ENCODE data around the gene STK32C.
A peak's percentile ranks its signal among the peaks of the same experiment; 100 is the strongest.

Gene STK32C

GRCh38 chr10:132334631-132335188 lies 27.0 kb upstream of the STK32C start:
- TF ChIP-seq REST (IDR thresholded peaks at IDR 0.05; ENCODE audit: insufficient read depth in 1 of 2, low read depth in 2 of 2, low read length in 2 of 2) (no peak), FOXP2 (optimal IDR thresholded peaks at IDR 0.05; ENCODE audit: borderline replicate concordance, extremely low read depth, extremely low read length, insufficient read depth) (no peak), SIN3A (IDR thresholded peaks at IDR 0.05; ENCODE audit: borderline replicate concordance, insufficient read depth, low read length) (no peak), POLR2AphosphoS5 (IDR thresholded peaks at IDR 0.05; ENCODE audit: low read depth, low read length) (no peak), TAF1 (IDR thresholded peaks at IDR 0.05; ENCODE audit: borderline replicate concordance, insufficient read depth, low read length) (no peak)

GRCh38 chr10:132333386-132333785 lies 25.6 kb upstream of the STK32C start:
- no peak for TF ChIP-seq REST (IDR thresholded peaks at IDR 0.05; ENCODE audit: insufficient read depth in 1 of 2, low read depth in 2 of 2, low read length in 2 of 2)
- TF ChIP-seq POLR2AphosphoS5 (IDR thresholded peaks at IDR 0.05; ENCODE audit: low read depth, low read length), result no peak

GRCh38 chr10:132332433-132332754 lies 24.6 kb upstream of the STK32C start:
- no peak for TF ChIP-seq POLR2AphosphoS5 (IDR thresholded peaks at IDR 0.05; ENCODE audit: low read depth, low read length)
- no peak for TF ChIP-seq FOXP2 (optimal IDR thresholded peaks at IDR 0.05; ENCODE audit: borderline replicate concordance, extremely low read depth, extremely low read length, insufficient read depth)
- no peak for TF ChIP-seq REST (IDR thresholded peaks at IDR 0.05; ENCODE audit: insufficient read depth in 1 of 2, low read depth in 2 of 2, low read length in 2 of 2)
- TF ChIP-seq TAF1 (IDR thresholded peaks at IDR 0.05; ENCODE audit: borderline replicate concordance, insufficient read depth, low read length), result no peak
- TF ChIP-seq SIN3A (IDR thresholded peaks at IDR 0.05; ENCODE audit: borderline replicate concordance, insufficient read depth, low read length), result no peak

- TF ChIP-seq POLR2AphosphoS5 (IDR thresholded peaks at IDR 0.05; ENCODE audit: low read depth, low read length) (no peak), FOXP2 (optimal IDR thresholded peaks at IDR 0.05; ENCODE audit: borderline replicate concordance, extremely low read depth, extremely low read length, insufficient read depth) (peak; percentile 98)
Measured at GRCh38 chr10:132331601-132332432, 24.1 kb upstream of the STK32C start, which contains the start of gene LRRC27. Gene LRRC27 (plus strand): TSS chr10:132332193. CDS start chr10:132333525, 1,332 bp downstream.

- TF ChIP-seq FOXP2 (optimal IDR thresholded peaks at IDR 0.05; ENCODE audit: borderline replicate concordance, extremely low read depth, extremely low read length, insufficient read depth), result no peak
- TF ChIP-seq REST (IDR thresholded peaks at IDR 0.05; ENCODE audit: insufficient read depth in 1 of 2, low read depth in 2 of 2, low read length in 2 of 2), result no peak
- TF ChIP-seq TAF1 (IDR thresholded peaks at IDR 0.05; ENCODE audit: borderline replicate concordance, insufficient read depth, low read length), result no peak
Measured at GRCh38 chr10:132330486-132330833, 22.7 kb upstream of the STK32C start.

Data from PFSK-1 (cell line).